Stomach (tissue), 19 donors: Measurements from ENCODE around the gene PRTG. TPM values are rescaled to one million over a fixed set of nuclear protein-coding genes. Genes with fewer than 3 reads are reported as not detected.
A peak's percentile ranks its signal among the peaks of the same experiment; 100 is the strongest.

Experiments
- DNase-seq, 2 donors: peaks; one replicate each; pipeline versions ENCODE4 v3.0.0 to v3.0.0-alpha.2; 2013 to 2019
- H3K27ac ChIP-seq, 5 donors: fragments of 200-600 bp in 4 of 5; sonication (generic) in 4 of 5; one replicate each; pipeline ENCODE4 v1.5.1; 2013 to 2019; ENCODE audit warnings: mild to moderate bottlenecking in 1 of 5, moderate library complexity in 1 of 5
- H3K27me3 ChIP-seq, 3 donors: fragments of 200-600 bp; sonication (generic); one replicate each; pipeline ENCODE4 v1.5.1; 2017 to 2019; ENCODE audit warnings: mixed run types in 1 of 3
- H3K36me3 ChIP-seq, 4 donors: fragments of 200-600 bp; sonication (generic); 1 replicate in 3 of 4; 2 replicates in 1 of 4; pipeline ENCODE4 v1.5.1; 2016 to 2019
- H3K4me1 ChIP-seq, 4 donors: fragments of 200-600 bp; sonication (generic); one replicate each; pipeline ENCODE4 v1.5.1; 2016 to 2019
- H3K4me3 ChIP-seq, 4 donors: fragments of 200-600 bp; sonication (generic) in 3 of 4; one replicate each; pipeline ENCODE4 v1.5.1; 2016 to 2019; ENCODE audit warnings: mild to moderate bottlenecking in 1 of 4
- H3K9me3 ChIP-seq, 4 donors: fragments of 200-600 bp; sonication (generic); one replicate each; pipeline ENCODE4 v1.5.1; 2016 to 2019
- EP300 ChIP-seq: sonication (generic); formaldehyde crosslinking; IDR thresholded peaks from one replicate; pipeline ENCODE4 v1.6.1; 2017; ENCODE audit warnings: antibody characterized with exemption
- POLR2A ChIP-seq, 4 donors: fragments of 450-650 bp; IDR thresholded peaks; one replicate each; pipeline ENCODE4 v1.6.1; 2016; ENCODE audit warnings: antibody characterized with exemption in 4 of 4, control low read depth in 2 of 4, mild to moderate bottlenecking in 1 of 4, moderate library complexity in 1 of 4
- POLR2AphosphoS5 ChIP-seq, 3 donors: sonication (generic); formaldehyde crosslinking; IDR thresholded peaks; one replicate each; pipeline ENCODE4 v1.6.1; 2016; ENCODE audit warnings: antibody characterized with exemption in 3 of 3
- WGBS, 5 donors: extraction: QIAGEN DNeasy Blood & Tissue Kit in 3 of 5; methylation state at CpG; one replicate each; pipeline versions ENCODE4 v1.1.5 to v1.1.7; 2013 to 2018; 5-methylcytosine and 5-hydroxymethylcytosine counted together
- intact Hi-C: fragments of 100-400 bp; cut with DNase I; formaldehyde crosslinking; loops from one replicate; pipeline ENCODE4 v1.15.1; 2023; ENCODE audit warnings: low total_unique reads
- long read RNA-seq, 10 donors: transcript quantifications; one replicate each; lab custom pipeline, GENCODE V29; 2026
- polyA plus RNA-seq, 3 donors: library from polyadenylated mRNA; stranded (reverse); fragments of 200-250 nt; gene quantifications; one replicate each; pipeline ENCODE4 v1.2.3, GENCODE V29; 2013
- total RNA-seq, 5 donors: library from RNA; depleted of rRNA; stranded (reverse); fragments of >200 nt; gene quantifications; one replicate each; pipeline versions ENCODE4 v1.1.0 to v1.2.3, GENCODE V29; 2014 to 2016
- TF ChIP-seq, protein P1 (sequence below), 7 experiments: fragments of 450-650 bp in 4 of 7; fragments of 200-600 bp in 3 of 7; sonication (generic) in 3 of 7; IDR thresholded peaks; one replicate each; pipeline ENCODE4 v1.5.1; 2016 to 2019; ENCODE audit warnings: antibody characterized with exemption in 7 of 7, control low read depth in 2 of 7, mild to moderate bottlenecking in 1 of 7
- donor health status: healthy with polysubstance abuse.
- donor health status: Bipolar disorder and iron deficiency.
- donor health status: healthy.

PRTG gene, protein sequence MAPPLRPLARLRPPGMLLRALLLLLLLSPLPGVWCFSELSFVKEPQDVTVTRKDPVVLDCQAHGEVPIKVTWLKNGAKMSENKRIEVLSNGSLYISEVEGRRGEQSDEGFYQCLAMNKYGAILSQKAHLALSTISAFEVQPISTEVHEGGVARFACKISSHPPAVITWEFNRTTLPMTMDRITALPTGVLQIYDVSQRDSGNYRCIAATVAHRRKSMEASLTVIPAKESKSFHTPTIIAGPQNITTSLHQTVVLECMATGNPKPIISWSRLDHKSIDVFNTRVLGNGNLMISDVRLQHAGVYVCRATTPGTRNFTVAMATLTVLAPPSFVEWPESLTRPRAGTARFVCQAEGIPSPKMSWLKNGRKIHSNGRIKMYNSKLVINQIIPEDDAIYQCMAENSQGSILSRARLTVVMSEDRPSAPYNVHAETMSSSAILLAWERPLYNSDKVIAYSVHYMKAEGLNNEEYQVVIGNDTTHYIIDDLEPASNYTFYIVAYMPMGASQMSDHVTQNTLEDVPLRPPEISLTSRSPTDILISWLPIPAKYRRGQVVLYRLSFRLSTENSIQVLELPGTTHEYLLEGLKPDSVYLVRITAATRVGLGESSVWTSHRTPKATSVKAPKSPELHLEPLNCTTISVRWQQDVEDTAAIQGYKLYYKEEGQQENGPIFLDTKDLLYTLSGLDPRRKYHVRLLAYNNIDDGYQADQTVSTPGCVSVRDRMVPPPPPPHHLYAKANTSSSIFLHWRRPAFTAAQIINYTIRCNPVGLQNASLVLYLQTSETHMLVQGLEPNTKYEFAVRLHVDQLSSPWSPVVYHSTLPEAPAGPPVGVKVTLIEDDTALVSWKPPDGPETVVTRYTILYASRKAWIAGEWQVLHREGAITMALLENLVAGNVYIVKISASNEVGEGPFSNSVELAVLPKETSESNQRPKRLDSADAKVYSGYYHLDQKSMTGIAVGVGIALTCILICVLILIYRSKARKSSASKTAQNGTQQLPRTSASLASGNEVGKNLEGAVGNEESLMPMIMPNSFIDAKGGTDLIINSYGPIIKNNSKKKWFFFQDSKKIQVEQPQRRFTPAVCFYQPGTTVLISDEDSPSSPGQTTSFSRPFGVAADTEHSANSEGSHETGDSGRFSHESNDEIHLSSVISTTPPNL
- total RNA-seq (10 to 100 TPM in 1 of 5 donors, under 1 TPM in 3, not detected in 1; under 0.01 to 12.3 (median 0.81) TPM), polyA plus RNA-seq (under 1 TPM in 2 of 3 donors, not detected in 1; under 0.01 to 0.53 TPM)
- long read RNA-seq, donor 1 = 0 reads
- long read RNA-seq, donor 2 = 0 reads
- long read RNA-seq, donor 3, partial matches to known transcripts = 0 of 1 reads
- long read RNA-seq, donor 3, other reads (novel, unspliced or antisense) = 0 of 1 reads
- long read RNA-seq, donor 4 = 0 reads
- long read RNA-seq, donor 5 = 0 reads
- long read RNA-seq, donor 6 = 0 reads
- long read RNA-seq, donor 7, partial matches to known transcripts = 0 of 1 reads
- long read RNA-seq, donor 7, other reads (novel, unspliced or antisense) = 0 of 1 reads
- long read RNA-seq, donor 8 = 0 reads
- long read RNA-seq, donor 9, partial matches to known transcripts = 0 of 1 reads
- long read RNA-seq, donor 9, other reads (novel, unspliced or antisense) = 0 of 1 reads
- long read RNA-seq, donor 10 = 0 reads

DNA sequence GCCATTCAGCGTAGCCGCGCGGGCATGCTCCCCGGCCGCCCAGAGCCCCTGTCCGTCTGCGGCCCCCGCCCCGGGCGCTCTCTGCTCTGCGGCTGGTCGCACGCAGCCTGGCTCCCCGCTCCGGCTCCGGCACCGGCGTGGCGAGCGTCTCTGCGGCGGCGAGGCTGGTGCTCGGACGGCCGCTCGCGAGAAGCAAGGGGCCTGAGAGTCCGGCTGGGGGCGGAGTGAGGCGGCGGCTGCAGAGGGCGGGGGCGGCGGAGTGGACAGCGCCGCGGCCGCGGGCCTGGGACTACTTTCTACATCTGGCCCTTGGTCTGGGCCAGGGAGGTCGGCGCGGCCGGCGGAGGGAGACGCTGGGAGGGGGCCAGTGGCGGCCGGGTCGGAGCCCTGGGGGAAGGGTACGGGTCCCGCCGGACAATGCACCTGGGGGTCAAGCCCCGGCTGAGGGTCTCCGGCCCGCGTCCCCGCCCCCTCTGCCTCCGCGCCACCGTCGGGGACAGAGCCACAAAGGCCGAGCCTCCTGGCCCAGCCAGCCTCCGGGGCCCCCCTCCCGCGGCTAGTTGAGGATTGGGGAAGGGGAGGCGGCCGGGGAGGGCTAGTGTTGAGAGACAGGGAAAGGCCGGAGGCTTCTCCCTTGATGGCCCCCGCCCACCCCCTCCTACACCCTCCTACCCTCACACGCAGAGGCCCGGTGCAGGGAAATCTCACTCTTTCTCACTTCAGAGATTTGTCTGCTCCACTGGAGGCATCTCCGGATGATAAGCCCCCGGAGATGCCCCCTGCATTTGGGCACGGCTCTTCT lies at the start of gene PRTG:
Gene PRTG (minus strand): TSS at position 226 of the 802 bp plus-strand sequence. CDS start 221 bp downstream, at position 5.
- peak within 1 kb of the TSS; percentile 23 to 79 (median 67) for H3K27ac ChIP-seq
- H3K9me3 ChIP-seq = no peaks in the 10 kb centered on the region
- H3K4me3 ChIP-seq = peak within 1 kb of the TSS; percentile 75 to 99 (median 82)
- H3K36me3 ChIP-seq = no peaks in the 10 kb centered on the region
- H3K4me1 ChIP-seq = peaks cover 0 to 35% (median 31%) of the 10 kb centered on the region in 4 donors
- TF ChIP-seq, protein P1, sequence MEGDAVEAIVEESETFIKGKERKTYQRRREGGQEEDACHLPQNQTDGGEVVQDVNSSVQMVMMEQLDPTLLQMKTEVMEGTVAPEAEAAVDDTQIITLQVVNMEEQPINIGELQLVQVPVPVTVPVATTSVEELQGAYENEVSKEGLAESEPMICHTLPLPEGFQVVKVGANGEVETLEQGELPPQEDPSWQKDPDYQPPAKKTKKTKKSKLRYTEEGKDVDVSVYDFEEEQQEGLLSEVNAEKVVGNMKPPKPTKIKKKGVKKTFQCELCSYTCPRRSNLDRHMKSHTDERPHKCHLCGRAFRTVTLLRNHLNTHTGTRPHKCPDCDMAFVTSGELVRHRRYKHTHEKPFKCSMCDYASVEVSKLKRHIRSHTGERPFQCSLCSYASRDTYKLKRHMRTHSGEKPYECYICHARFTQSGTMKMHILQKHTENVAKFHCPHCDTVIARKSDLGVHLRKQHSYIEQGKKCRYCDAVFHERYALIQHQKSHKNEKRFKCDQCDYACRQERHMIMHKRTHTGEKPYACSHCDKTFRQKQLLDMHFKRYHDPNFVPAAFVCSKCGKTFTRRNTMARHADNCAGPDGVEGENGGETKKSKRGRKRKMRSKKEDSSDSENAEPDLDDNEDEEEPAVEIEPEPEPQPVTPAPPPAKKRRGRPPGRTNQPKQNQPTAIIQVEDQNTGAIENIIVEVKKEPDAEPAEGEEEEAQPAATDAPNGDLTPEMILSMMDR (IDR thresholded peaks at IDR 0.05) = no peak
- TF ChIP-seq EP300 = no peak
- intact Hi-C loops = no loop called here
- 1 to 5% (median 1%) methylated on average over 21 to 75 of the region's 75 CpGs for WGBS, 5 donors
- peak; percentile 65 to 91 for DNase-seq
- peaks cover 0 to 43% (median 15%) of the 10 kb centered on the region in 3 donors for H3K27me3 ChIP-seq

DNA sequence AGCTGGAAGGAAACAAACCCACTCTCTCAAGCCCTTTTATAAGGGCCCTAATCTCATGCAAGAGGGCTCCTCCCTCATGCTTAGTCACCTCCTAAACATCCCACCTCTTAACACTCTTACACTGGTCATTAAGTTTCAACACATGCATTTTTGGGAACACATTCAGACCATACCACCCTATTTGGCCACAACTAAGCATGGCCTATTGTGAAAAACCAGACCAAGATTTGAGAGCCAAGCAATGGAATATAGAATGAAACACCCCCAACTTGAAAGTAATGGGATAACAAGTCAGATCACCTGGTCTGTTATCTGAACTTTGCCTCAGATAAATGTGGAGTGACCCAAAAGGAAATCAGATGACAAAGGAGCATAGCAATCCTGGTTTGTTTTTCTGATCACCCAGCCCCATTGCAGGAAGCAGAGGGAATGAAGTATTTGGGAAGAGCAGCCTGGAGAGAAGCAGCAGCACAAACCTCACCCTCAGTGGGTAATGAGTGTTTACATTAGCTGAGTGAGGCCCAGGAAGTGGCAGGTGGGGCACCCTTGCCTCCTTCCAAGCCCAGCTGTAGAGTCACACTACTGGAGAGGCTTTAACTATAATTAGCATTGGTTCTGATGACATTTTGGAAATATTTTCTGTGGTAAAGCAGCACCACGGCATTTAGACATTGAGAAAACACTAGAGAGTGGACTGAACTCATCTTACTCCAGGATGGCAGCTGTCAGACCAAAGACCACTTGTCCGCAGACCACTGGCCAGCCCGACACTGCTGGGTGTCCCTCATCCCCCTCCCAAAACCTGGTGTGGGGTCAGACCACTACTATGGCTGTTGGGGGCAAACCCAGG lies 48.8 kb upstream of the PRTG start:
- intact Hi-C loops = no loop called here
- TF ChIP-seq EP300 (no peak), POLR2A (IDR thresholded peaks at IDR 0.05) (no peak), POLR2AphosphoS5 (IDR thresholded peaks at IDR 0.05) (no peak)
- TF ChIP-seq, protein P1 (IDR thresholded peaks at IDR 0.05) = no peak
- peaks cover 0 to 13% (median 8%) of the 10 kb centered on the region in 4 donors for H3K9me3 ChIP-seq
- H3K4me1 ChIP-seq = peaks cover 0 to 9% (median 5%) of the 10 kb centered on the region in 4 donors
- no peaks in the 10 kb centered on the region for H3K27me3 ChIP-seq
- H3K36me3 ChIP-seq = no peaks in the 10 kb centered on the region
- no peak overlapping the region for H3K4me3 ChIP-seq
- no peak overlapping the region for H3K27ac ChIP-seq
- DNase-seq = peak in 1 of 2 donors; percentile 38
- 71 to 84% (median 75%) methylated on average over 3 of the region's 3 CpGs for WGBS, 5 donors

DNA sequence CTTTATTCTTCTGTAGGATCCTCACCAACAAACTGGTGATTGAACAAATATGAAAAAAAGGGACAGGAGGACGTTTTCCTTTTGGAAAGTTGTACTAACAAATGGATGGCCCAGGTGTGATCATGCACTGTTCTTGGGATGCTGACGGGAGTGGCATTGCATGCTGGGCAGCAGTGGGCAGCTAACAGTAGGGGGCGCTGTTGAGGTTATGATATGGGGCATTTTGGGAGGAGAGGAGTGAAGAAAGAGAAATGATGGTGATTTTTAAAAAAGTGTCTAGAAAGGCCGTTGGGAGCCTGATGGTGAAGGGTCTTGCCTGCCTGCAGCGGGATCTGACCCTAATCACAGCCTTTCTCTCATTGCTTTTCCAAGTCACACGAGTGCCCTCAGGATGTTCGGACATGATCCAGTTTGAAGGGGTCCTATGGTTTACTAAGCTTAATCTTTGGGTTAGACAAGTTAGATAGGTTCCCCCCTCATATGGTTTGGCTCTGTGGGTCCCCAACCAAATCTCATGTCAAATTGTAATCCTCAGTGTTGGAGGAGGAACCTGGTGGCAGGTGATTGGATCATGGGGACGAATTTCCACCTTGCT lies 46.2 kb upstream of the PRTG start:
- H3K27me3 ChIP-seq = no peaks in the 10 kb centered on the region
- no peak overlapping the region for H3K4me3 ChIP-seq
- H3K27ac ChIP-seq = no peak overlapping the region
- peaks cover 0 to 9% (median 6%) of the 10 kb centered on the region in 4 donors for H3K9me3 ChIP-seq
- H3K4me1 ChIP-seq = peaks cover 0 to 9% (median 5%) of the 10 kb centered on the region in 4 donors
- H3K36me3 ChIP-seq = no peaks in the 10 kb centered on the region
- DNase-seq = no peak
- TF ChIP-seq POLR2A (IDR thresholded peaks at IDR 0.05) (no peak), POLR2AphosphoS5 (IDR thresholded peaks at IDR 0.05) (no peak), EP300 (no peak)
- TF ChIP-seq, protein P1 (IDR thresholded peaks at IDR 0.05) = peak in 2 of 7 experiments; percentile 12 to 45
- WGBS, 5 donors = 81 to 84% (median 81%) methylated on average over 8 of the region's 8 CpGs
- intact Hi-C loops = no loop called here
